SK-N-SH treated with all-trans-retinoic acid at 6 μM for 48 hours (cell line): ENCODE data around the gene AGR3.

Experiments used
- ATAC-seq: fragments of 200-7000 bp; cut with Tn5 transposase; 3 replicates; pipeline ENCODE4 v1.9.1; 2020; ENCODE audit warnings: mild to moderate bottlenecking, moderate library complexity
- ARNTL ChIP-seq: fragments of 450-650 bp; formaldehyde crosslinking; IDR thresholded peaks from 2 replicates; pipeline ENCODE4 v1.5.0; 2020; ENCODE audit warnings: low read depth, mild to moderate bottlenecking, moderate library complexity, borderline replicate concordance
- BACH2 ChIP-seq: fragments of 250-450 bp; sonication (Bioruptor Pico); IDR thresholded peaks from 2 replicates; pipeline ENCODE4 v1.9.0; 2021; ENCODE audit warnings: mild to moderate bottlenecking, borderline replicate concordance
- CREB5 ChIP-seq: fragments of 250-450 bp; sonication (Bioruptor Pico); IDR thresholded peaks from 2 replicates; pipeline ENCODE4 v1.5.1; 2020; ENCODE audit warnings: low read depth, mild to moderate bottlenecking, moderate library complexity
- CSRNP3 ChIP-seq: fragments of 250-450 bp; sonication (Bioruptor Pico); IDR thresholded peaks from 2 replicates; pipeline ENCODE4 v1.5.1; 2021; ENCODE audit warnings: mild to moderate bottlenecking, moderate library complexity
- ESRRG ChIP-seq: fragments of 250-450 bp; sonication (Bioruptor Pico); IDR thresholded peaks from 2 replicates; pipeline ENCODE4 v1.6.1; 2021; ENCODE audit warnings: mild to moderate bottlenecking
- GLIS3 ChIP-seq: fragments of 250-450 bp; sonication (Bioruptor Pico); IDR thresholded peaks from 2 replicates; pipeline ENCODE4 v1.5.0; 2020; ENCODE audit warnings: mild to moderate bottlenecking, moderate library complexity
- ISL1 ChIP-seq: fragments of 250-450 bp; sonication (Bioruptor Pico); IDR thresholded peaks from 2 replicates; pipeline ENCODE4 v2.1.2; 2022; ENCODE audit warnings: mild to moderate bottlenecking, moderate library complexity
- OSR1 ChIP-seq: fragments of 250-450 bp; sonication (Bioruptor Pico); IDR thresholded peaks from 2 replicates; pipeline ENCODE4 v1.8.0; 2022; ENCODE audit warnings: moderate library complexity, mild to moderate bottlenecking, inconsistent platforms
- PATZ1 ChIP-seq: fragments of 250-450 bp; sonication (Bioruptor Pico); IDR thresholded peaks from 2 replicates; pipeline ENCODE4 v1.8.0; 2020; ENCODE audit warnings: mild to moderate bottlenecking, moderate library complexity, borderline replicate concordance
- POU6F1 ChIP-seq: fragments of 250-450 bp; sonication (Bioruptor Pico); IDR thresholded peaks from 2 replicates; pipeline ENCODE4 v1.8.0; 2021; ENCODE audit warnings: low read depth, mild to moderate bottlenecking, moderate library complexity, borderline replicate concordance
- PPARA ChIP-seq: fragments of 250-450 bp; sonication (Bioruptor Pico); IDR thresholded peaks from 2 replicates; pipeline ENCODE4 v1.5.0; 2020; ENCODE audit warnings: mild to moderate bottlenecking, borderline replicate concordance
- RARB ChIP-seq: fragments of 250-450 bp; sonication (Bioruptor Pico); IDR thresholded peaks from 2 replicates; pipeline ENCODE4 v1.8.0; 2021; ENCODE audit warnings: mild to moderate bottlenecking, moderate library complexity
- SNAI2 ChIP-seq: fragments of 250-450 bp; sonication (Bioruptor Pico); IDR thresholded peaks from 2 replicates; pipeline ENCODE4 v1.5.0; 2020; ENCODE audit warnings: mild to moderate bottlenecking, moderate library complexity
- TCF4 ChIP-seq: fragments of 250-450 bp; sonication (Bioruptor Pico); IDR thresholded peaks from 2 replicates; pipeline ENCODE4 v1.8.0; 2021; ENCODE audit warnings: mild to moderate bottlenecking, moderate library complexity, borderline replicate concordance
- TOX ChIP-seq: fragments of 250-450 bp; sonication (Bioruptor Pico); IDR thresholded peaks from 2 replicates; pipeline ENCODE4 v1.8.0; 2021; ENCODE audit warnings: mild to moderate bottlenecking, moderate library complexity, borderline replicate concordance
- TSHZ2 ChIP-seq: fragments of 250-450 bp; sonication (Bioruptor Pico); IDR thresholded peaks from 2 replicates; pipeline ENCODE4 v1.5.0; 2020; ENCODE audit warnings: mild to moderate bottlenecking, moderate library complexity
- ZC3H10 ChIP-seq: fragments of 250-450 bp; sonication (Bioruptor Pico); IDR thresholded peaks from 2 replicates; pipeline ENCODE4 v1.5.1; 2021; ENCODE audit warnings: mild to moderate bottlenecking, moderate library complexity
- ZFP3 ChIP-seq: fragments of 250-450 bp; sonication (Bioruptor Pico); IDR thresholded peaks from 2 replicates; pipeline ENCODE4 v1.5.0; 2020; ENCODE audit warnings: mild to moderate bottlenecking, moderate library complexity
- ZNF565 ChIP-seq: fragments of 450-650 bp; formaldehyde crosslinking; conservative IDR thresholded peaks from 2 replicates; pipeline ENCODE4 v1.5.0; 2020; ENCODE audit warnings: low read depth, mild to moderate bottlenecking, moderate library complexity
- ZNF70 ChIP-seq: fragments of 450-650 bp; formaldehyde crosslinking; IDR thresholded peaks from 2 replicates; pipeline ENCODE4 v1.5.0; 2020; ENCODE audit warnings: mild to moderate bottlenecking, moderate library complexity

AGR3 gene

GRCh38 chr7:16849296-16850148 is 32.3 kb downstream of the AGR3 start:
- no peak for TF ChIP-seq ISL1 (CRISPR knock-in tag)
- TF ChIP-seq RARB: no peak
- TF ChIP-seq SNAI2: no peak
- TF ChIP-seq OSR1 (CRISPR knock-in tag): no peak
- no peak for TF ChIP-seq TCF4
- no peak for TF ChIP-seq POU6F1 (CRISPR knock-in tag)
- TF ChIP-seq ARNTL (CRISPR knock-in tag): no peak
- no peak for ATAC-seq

GRCh38 chr7:16847381-16847860 is 34.4 kb downstream of the AGR3 start:
- TF ChIP-seq SNAI2 (no peak), TSHZ2 (CRISPR knock-in tag) (no peak), PATZ1 (CRISPR knock-in tag) (no peak), RARB (no peak), ARNTL (CRISPR knock-in tag) (no peak), ZFP3 (CRISPR knock-in tag) (no peak), ESRRG (no peak), ISL1 (CRISPR knock-in tag) (no peak), PPARA (CRISPR knock-in tag) (no peak)
- peak; percentile 62 for ATAC-seq

GRCh38 chr7:16846601-16847165 is 35.1 kb downstream of the AGR3 start:
- no peak for TF ChIP-seq ZNF70
- TF ChIP-seq GLIS3 (CRISPR knock-in tag): no peak
- no peak for TF ChIP-seq ZC3H10
- TF ChIP-seq CSRNP3 (CRISPR knock-in tag): no peak
- TF ChIP-seq ZNF565 (CRISPR knock-in tag): no peak
- TF ChIP-seq SNAI2: no peak
- TF ChIP-seq BACH2 (CRISPR knock-in tag): no peak
- TF ChIP-seq RARB: no peak
- no peak for ATAC-seq

GRCh38 chr7:16845746-16846145 is 36.0 kb downstream of the AGR3 start:
- TF ChIP-seq TOX (no peak), CREB5 (CRISPR knock-in tag) (no peak), BACH2 (CRISPR knock-in tag) (no peak), ZC3H10 (no peak), ZNF70 (no peak), TSHZ2 (CRISPR knock-in tag) (no peak), POU6F1 (CRISPR knock-in tag) (no peak)
- TF ChIP-seq, all 23 proteins: peak for 0
- no peak for ATAC-seq
